ENCODE measurements around the gene GJC2.

- TF ChIP-seq POLR2AphosphoS5 (IDR thresholded peaks at IDR 0.05) (no peak), POLR2A (IDR thresholded peaks at IDR 0.05) (no peak)
Observed at GRCh38 chr1:228159008-228159665, 9.4 kb downstream of the GJC2 start.

All from prostate gland (tissue), 1 donor.